ENCODE results near the gene MAN2A2. TPM values are rescaled to one million over a fixed set of nuclear protein-coding genes. Genes with fewer than 3 reads are reported as not detected.
A peak's percentile ranks its signal among the peaks of the same experiment; 100 is the strongest.

Gene MAN2A2
- total RNA-seq, 1 donor from 2014 or later = 133 TPM

GRCh38 chr15:90929246-90930019, 26.3 kb downstream of the MAN2A2 start:
- ATAC-seq (ENCODE audit: low read depth) (no peak), DNase-seq (no peak)
- Mint-ChIP-seq H3K27me3 (no peaks in the 10 kb centered on the region), H3K36me3 (ENCODE audit: low read depth) (peaks cover 3% of the 10 kb centered on the region), H3K9me3 (no peaks in the 10 kb centered on the region), H3K27ac (peak overlapping the region; percentile 97), H3K4me3 (peak overlapping the region; percentile 96), H3K4me1 (peaks cover 41% of the 10 kb centered on the region)
- ChIA-PET CTCF (interaction anchor here (1.0 to 8.7 kb wide), 3 partner anchors 30 to 567 kb away, joined by 3 to 193 read pairs (median 55); partner anchors contain the start of genes FES and MAN2A2), POLR2A (interaction anchor here (0.6 to 8.7 kb wide), 12 partner anchors 9 to 870 kb away, joined by 3 to 213 read pairs (median 5); partner anchors contain the start of genes FES, IQGAP1, MAN2A2 and RCCD1)
- TF ChIP-seq, protein P1, sequence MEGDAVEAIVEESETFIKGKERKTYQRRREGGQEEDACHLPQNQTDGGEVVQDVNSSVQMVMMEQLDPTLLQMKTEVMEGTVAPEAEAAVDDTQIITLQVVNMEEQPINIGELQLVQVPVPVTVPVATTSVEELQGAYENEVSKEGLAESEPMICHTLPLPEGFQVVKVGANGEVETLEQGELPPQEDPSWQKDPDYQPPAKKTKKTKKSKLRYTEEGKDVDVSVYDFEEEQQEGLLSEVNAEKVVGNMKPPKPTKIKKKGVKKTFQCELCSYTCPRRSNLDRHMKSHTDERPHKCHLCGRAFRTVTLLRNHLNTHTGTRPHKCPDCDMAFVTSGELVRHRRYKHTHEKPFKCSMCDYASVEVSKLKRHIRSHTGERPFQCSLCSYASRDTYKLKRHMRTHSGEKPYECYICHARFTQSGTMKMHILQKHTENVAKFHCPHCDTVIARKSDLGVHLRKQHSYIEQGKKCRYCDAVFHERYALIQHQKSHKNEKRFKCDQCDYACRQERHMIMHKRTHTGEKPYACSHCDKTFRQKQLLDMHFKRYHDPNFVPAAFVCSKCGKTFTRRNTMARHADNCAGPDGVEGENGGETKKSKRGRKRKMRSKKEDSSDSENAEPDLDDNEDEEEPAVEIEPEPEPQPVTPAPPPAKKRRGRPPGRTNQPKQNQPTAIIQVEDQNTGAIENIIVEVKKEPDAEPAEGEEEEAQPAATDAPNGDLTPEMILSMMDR (IDR thresholded peaks at IDR 0.05) = no peak
- intact Hi-C loops (cut with micrococcal nuclease) = loop anchor here (5.0 kb wide), 5 partner anchors 262 to 827 kb away; partner anchors contain the start of genes CIB1, GDPGP1 and IDH2

DNA sequence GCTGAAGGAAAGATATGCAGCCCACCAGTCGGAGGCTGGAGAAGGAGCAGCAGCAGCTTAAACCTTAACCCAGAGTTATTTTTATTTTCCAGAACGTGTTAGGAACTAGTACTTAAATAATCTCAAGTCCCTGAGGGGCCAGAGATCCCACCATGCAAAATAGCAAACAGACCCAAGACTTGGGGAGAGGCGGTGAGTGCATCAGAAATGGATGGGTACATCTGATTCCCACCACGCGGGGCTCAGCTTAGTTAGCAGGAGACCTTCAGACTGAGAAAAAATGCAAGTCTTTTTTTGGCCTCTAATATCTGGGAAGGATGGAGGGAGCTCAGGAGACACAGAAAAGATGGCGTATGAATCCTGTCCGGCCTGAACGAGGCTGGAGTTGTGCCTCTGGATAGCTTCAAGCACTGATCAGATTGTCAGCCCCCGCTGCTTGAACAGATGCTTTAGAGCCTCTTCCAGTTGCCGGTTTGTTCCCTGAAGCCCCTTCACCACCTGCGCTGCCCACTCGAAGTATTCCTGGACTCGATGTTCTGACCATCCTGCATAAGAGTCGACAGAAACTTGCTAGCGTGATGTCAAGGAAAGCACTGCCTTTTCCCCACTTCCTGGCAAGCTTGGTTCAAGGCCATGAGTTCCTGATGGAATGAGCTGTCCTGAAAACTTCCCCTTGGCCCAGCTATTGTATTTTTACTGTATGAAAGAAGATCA, 27.9 kb downstream of the MAN2A2 start:
- intact Hi-C loops (cut with micrococcal nuclease) = loop anchor here (5.0 kb wide), 5 partner anchors 264 to 829 kb away; partner anchors contain the start of genes CIB1, GDPGP1 and IDH2
- no peak for DNase-seq
- Mint-ChIP-seq H3K27ac (peak overlapping the region; percentile 97), H3K4me1 (peaks cover 44% of the 10 kb centered on the region), H3K27me3 (no peaks in the 10 kb centered on the region), H3K9me3 (no peaks in the 10 kb centered on the region), H3K4me3 (peak overlapping the region; percentile 96), H3K36me3 (ENCODE audit: low read depth) (peaks cover 3% of the 10 kb centered on the region)
- ATAC-seq (ENCODE audit: low read depth) = no peak
- CTCF ChIA-PET = interaction anchor here (0.6 to 8.7 kb wide), 20 partner anchors 13 to 630 kb away, joined by 3 to 193 read pairs (median 4); partner anchors contain the start of genes FES, MAN2A2 and RCCD1
- TF ChIP-seq, protein P1 (IDR thresholded peaks at IDR 0.05) = no peak
- POLR2A ChIA-PET = interaction anchor here (0.5 to 8.7 kb wide), 23 partner anchors 8 to 1369 kb away, joined by 3 to 213 read pairs (median 5); partner anchors contain the start of genes AP3S2, BLM, CRTC3 and FES

DNA sequence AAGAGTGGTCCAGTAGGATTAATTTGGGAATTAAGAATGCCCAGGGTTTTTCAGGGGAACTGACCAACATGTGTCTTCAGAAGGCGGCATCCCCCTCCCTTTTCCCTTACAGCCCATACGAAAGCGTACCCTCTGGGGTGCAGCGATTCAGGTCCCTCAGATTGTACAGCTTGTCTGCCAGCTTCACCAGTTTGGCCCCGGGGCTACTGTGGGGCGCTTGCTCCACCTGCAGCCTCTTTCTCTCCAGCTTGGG, 28.4 kb downstream of the MAN2A2 start:
- POLR2A ChIA-PET = interaction anchor here (0.5 to 8.7 kb wide), 24 partner anchors 8 to 1370 kb away, joined by 3 to 213 read pairs (median 4); partner anchors contain the start of genes AP3S2, BLM, FES and IQGAP1
- H3K36me3 Mint-ChIP-seq (ENCODE audit: low read depth) = peaks cover 6% of the 10 kb centered on the region
- H3K27me3 Mint-ChIP-seq = no peaks in the 10 kb centered on the region
- TF ChIP-seq, protein P1 (IDR thresholded peaks at IDR 0.05) = no peak
- no peaks in the 10 kb centered on the region for H3K9me3 Mint-ChIP-seq
- ATAC-seq (ENCODE audit: low read depth) (no peak), DNase-seq (no peak)
- H3K4me1 Mint-ChIP-seq = peaks cover 49% of the 10 kb centered on the region
- peak overlapping the region; percentile 97 for H3K27ac Mint-ChIP-seq
- intact Hi-C loops (cut with micrococcal nuclease) = loop anchor here (5.0 kb wide), 5 partner anchors 264 to 829 kb away; partner anchors contain the start of genes CIB1, GDPGP1 and IDH2
- peak overlapping the region; percentile 96 for H3K4me3 Mint-ChIP-seq
- CTCF ChIA-PET = interaction anchor here (0.6 to 8.7 kb wide), 24 partner anchors 12 to 630 kb away, joined by 3 to 193 read pairs (median 4); partner anchors contain the start of genes BLM, FES, MAN2A2 and RCCD1

- peaks cover 53% of the 10 kb centered on the region for H3K4me1 Mint-ChIP-seq
- POLR2A ChIA-PET = interaction anchor here (0.5 to 8.7 kb wide), 29 partner anchors 9 to 1038 kb away, joined by 3 to 213 read pairs (median 4); partner anchors contain the start of genes AP3S2, BLM, FES and IQGAP1
- TF ChIP-seq, protein P1 (IDR thresholded peaks at IDR 0.05) = peak; percentile 85
- peak; percentile 95 for DNase-seq
- H3K4me3 Mint-ChIP-seq = peak within 1 kb of the TSS; percentile 96
- H3K27me3 Mint-ChIP-seq = no peaks in the 10 kb centered on the region
- ATAC-seq (ENCODE audit: low read depth) = peak; percentile 56
- peak within 1 kb of the TSS; percentile 97 for H3K27ac Mint-ChIP-seq
- CTCF ChIA-PET = interaction anchor here (0.6 to 8.7 kb wide), 31 partner anchors 9 to 631 kb away, joined by 3 to 193 read pairs (median 4); partner anchors contain the start of genes BLM, FES, MAN2A2 and RCCD1
- no peaks in the 10 kb centered on the region for H3K9me3 Mint-ChIP-seq
- intact Hi-C loops (cut with micrococcal nuclease) = loop anchor here (1.0 to 5.0 kb wide), 6 partner anchors 265 to 830 kb away; partner anchors contain the start of genes CIB1, GDPGP1, IDH2 and IQGAP1
- H3K36me3 Mint-ChIP-seq (ENCODE audit: low read depth) = peaks cover 9% of the 10 kb centered on the region
Measured at GRCh38 chr15:90931828-90932659, 28.9 kb downstream of the MAN2A2 start, which contains the start of gene HDDC3. TSS of gene HDDC3 (minus strand) at chr15:90932549. CDS start at chr15:90932540, 9 bp downstream.
